CMK (cell line): ENCODE results near the gene DAZAP1.
"Not testable (repeated sequence)": the region's sequence is repeated elsewhere in the genome, so short reads cannot be mapped to it uniquely, and the experiment has no call there.

Source experiments
- DNase-seq: peaks from one replicate; pipeline ENCODE4 v3.0.0-alpha.2; 2010; ENCODE audit warnings: low read depth

DAZAP1 gene

DNA sequence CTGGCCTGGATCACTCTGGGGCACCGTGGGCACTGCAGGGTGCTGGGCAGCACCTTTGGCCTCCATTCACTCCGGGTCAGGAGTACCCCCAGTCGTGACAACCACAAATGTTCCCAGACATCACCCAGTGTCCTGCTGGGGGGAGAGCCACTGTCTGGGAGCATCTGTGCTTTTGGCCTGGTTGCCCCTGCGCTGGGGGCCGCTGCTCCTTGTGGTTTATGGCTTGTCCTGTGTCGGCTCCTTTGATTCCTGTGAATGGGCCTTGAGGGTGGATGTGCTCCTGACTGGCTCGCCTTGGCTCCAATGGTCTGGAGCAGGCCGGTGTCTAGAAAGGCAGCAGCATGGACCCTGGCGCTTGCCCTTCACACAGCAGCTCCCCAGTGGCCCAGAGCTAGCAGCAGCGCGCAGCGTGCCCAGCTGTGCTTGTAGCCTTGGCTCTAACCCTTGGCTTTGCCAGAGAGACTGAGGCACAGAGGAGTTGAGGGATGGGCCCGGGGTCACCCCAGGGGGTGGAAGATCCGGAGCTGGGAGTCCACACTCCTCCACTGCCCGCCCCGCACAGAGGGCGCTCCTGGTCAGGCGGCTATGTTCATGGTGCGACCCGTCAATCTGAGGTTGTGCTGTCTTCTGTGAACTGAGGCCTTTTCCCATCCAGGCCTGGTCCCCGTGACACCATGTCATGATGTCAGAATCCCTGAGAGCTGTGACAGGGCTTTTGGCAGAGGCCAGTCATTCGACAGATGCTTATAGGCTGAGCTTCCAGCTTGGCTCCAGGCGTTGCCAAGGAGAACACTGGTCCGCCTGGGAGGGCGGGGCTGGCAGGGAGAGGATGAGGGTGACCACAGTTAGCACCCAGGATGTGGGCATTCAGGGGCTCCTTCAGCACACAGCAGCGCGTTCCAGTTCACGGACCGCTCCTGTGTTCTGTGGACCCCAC is 4.1 kb downstream of the DAZAP1 start:
- DNase-seq: no peak

DNA sequence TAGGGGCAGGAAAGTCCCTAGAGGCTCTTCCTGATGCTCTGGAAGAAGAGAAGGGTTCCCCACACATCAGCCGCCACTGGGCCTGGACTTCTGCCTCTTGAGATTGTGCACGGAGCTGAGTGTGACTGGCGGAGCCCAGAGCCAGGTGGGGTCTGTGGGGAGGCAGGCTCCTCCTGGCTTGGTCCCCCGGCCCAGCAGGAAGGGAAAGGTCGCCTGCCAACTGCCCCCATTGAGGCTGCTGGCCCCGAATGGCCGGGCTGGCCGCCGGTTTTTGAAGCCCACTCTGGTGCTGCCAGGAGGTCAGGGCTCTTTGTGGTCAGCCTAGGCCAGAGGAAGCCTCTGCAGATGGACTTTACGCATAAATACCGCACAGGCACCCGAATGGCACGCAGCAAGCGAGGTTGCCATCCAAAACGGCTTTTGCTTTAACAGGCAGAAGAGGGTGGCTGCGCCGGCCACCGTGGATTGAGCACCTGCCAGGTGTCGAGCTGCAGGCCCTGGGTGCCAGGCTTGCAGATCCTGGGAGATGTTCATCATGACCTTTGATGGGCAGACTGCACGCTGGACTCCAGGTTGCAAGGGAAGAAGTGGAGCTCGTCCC is 5.0 kb downstream of the DAZAP1 start:
- DNase-seq: no peak

DNA sequence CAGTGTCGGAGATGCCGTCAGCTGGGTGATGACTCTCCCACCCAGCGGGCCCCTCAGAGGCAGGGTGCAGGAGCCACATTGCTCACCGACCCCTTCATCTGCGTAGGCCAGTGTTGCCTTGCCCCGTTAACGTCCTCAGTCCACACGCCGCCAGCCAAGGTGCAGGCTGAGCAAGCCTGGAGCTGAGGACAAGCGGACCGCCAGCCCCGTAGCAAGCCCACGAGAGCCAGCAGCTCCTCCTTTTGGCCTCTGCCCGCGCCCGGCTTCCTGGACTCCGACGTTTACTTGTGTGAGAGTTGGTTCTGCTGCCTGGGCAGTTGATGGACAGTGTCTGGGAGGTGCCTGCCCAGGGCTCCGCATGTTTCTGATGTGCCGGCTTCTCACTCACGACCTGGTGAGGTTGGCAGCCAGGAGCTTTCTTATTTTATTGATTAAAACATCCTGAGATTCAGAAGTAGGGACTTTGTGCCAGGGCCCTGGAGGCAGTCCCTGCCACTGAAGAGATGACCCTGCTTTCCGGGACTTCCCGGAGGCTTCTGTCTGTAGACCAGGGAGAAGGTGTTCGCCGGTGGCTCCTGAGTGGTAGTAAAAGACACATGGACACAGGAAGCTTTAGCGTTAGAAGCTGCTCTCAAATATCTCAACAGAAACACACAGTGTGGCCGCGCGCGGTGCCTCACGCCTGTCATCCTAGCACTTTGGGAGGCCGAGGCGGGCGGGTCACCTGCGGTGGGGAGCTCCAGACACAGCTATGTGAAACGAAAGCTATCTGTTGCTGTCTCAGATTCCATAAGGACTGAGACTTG is 5.8 kb downstream of the DAZAP1 start:
- DNase-seq: no peak

DNA sequence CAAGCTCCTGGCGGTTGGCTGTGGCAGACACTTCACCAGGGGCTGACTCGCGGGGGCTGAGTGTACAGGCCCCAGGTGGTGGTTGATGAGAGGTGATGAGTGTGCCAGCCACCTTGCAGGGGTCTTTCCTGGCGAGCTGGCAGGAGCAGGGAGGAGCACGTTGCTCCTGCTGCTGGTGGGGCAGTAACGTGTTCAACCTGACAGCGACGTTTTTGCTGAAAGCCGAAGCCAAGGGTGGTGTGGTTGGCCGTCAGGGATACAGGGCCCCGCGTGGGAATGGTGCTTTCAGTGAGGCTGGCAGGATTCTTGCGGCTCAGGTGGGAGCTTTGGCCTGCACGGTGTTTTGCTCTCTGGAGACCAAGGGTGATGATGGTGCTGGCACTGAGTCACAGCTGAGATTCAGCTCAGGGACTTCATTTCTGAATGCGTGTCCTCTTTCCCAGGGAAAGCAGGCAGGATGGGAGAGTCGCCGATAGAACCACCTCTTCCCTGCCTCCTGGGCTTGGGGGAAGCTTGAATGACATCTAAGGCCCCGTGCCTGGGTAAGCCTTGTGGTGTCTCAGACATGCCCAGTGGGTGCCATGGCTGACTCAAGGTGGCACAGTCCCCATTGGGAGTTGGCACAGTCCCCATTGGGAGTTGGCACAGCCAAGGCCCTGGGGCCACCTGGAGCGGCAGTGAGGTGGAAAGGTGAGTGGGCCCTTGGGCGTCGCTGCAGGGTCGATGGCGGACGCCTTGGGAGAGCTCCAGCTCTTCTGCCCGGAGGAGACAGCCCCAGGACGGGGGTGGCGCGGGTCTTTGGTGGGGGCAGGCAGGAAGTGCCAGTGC is 8.8 kb downstream of the DAZAP1 start:
- no peak for DNase-seq

DNA sequence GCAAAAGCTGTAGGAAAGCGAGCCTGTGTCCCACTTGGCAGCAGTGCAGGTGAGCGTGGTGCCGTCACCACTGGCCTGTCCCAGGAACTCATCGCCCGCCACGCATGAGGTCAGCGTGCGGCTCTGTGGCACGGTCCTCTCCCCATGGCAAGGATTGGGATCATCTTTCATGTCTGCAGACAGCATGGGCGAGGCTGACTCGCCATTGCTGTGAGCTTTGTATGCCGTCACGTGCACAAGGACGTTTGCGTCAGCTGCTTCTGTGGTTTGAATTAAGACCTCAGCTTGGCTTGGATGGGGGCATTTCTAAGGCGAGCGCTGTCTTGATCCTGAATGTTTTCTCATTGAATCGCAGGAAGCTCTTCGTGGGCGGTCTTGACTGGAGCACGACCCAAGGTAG is 9.8 kb downstream of the DAZAP1 start:
- DNase-seq: no peak

DNA sequence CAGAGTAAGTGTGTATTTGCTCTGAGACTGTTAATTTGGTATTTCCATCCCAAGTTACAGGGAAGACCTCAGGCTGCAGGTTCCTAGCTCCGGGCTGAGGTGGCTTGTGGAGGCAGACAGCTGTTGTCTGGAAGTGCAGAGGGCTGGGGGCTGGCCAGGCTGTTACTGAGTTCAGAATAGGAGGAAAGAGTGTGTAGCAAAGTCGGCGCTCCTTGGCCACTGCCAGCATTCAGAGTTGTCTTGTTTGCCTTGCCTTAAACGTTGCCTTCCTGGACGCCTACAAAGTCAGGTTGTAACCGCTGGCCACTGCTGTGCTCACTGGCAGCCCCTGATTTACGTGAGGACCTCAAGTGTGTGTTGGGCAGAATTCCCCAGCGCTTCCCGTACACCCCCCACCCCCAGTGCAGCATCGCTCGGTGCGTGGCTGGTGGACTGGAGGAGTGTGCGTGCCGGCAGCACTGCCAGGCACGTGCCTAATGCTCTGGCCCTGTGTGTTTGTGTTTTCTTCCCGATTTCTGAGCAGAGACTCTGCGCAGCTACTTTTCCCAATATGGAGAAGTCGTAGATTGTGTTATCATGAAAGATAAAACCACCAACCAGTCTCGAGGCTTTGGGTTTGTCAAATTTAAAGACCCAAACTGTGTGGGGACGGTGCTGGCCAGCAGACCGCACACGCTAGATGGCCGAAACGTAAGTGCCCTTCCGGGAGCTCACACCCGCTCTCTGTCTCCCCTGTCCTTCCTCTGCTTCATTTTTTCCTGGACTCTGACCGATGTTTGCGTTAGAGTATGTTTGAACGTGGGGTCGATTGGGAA is 10.5 kb downstream of the DAZAP1 start:
- DNase-seq: no peak

DNA sequence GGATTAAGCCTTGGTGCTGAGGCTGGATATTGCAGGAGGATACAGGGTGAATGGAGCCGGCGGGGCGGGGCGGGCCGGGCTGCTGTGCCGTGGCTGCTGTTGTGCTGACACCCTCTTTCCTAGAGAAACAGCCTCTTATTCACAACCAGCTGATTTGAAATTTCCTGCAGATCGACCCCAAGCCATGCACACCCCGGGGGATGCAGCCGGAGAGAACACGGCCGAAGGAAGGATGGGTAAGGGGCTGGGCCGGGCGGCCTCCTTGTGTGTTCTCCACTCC is 11.1 kb downstream of the DAZAP1 start:
- DNase-seq: no peak

DNA sequence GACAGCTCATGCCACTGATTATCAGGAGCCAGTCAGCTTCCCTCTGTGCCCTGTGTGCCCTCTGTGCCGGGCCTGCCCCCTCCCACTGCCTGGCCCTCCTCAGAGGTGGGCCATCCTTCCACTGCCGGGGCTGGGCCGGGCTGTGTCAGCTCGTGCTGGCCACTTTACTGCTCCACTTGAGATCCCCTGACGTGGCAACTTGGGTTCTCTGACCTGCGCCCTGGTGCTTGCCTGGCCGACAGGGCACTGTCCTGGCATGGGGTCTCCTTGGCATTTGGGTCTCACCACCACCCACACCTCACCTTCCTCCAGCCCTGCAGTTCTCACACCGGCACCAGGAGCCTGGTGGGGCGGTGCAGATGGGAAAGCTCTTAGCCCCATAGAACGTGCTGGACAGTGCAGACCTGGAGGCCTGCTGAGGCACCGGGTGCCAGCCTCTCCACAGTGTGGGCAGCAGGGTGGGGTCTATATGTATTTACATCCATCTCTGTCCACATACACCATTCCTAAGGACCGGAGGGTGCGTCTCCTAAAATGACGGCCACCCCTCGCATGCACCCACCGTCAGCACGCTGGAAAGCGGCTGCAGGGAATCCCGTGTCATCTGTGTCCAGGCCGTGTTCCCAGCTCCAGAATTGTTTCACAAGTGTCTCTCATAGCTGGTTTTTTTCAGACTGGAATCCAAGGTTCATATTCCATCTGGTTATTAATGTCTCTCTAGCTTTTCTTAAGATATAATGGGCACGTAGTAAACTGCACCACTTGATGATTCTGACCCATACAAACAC is 11.8 kb downstream of the DAZAP1 start:
- DNase-seq: no peak

DNA sequence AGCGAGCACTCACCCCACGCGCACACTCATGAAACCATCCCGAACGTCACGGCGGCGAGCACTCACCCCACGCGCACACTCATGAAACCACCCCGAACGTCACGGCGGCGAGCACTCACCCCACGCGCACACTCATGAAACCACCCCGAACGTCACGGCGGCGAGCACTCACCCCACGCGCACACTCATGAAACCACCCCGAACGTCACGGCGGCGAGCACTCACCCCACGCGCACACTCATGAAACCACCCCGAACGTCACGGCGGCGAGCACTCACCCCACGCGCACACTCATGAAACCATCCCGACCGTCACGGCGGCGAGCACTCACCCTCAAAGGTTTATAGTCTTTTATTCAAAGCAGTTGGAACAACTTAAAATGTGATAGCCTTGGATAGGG is 12.7 kb downstream of the DAZAP1 start:
- DNase-seq: not testable (repeated sequence)

DNA sequence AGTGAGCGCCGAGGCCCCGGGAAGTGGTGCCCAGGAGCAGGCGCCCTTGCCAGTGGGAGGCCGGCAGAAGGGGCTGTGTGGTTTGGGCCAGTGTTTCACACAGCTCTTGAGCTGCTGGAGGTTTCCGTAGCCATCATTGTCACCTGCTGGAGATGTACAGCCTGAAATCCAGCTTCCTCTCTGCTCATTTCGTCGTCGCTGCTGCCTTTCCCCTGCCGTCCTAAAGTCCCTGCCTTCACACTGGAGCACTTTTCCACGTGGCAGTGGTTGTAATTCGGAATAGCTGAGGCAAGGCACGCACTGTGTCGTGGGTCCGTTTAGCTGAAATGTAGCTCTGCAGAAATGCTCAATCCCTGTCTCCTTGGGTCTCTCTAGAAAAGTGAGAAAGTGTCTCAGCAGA is 13.2 kb downstream of the DAZAP1 start:
- DNase-seq: no peak

DNA sequence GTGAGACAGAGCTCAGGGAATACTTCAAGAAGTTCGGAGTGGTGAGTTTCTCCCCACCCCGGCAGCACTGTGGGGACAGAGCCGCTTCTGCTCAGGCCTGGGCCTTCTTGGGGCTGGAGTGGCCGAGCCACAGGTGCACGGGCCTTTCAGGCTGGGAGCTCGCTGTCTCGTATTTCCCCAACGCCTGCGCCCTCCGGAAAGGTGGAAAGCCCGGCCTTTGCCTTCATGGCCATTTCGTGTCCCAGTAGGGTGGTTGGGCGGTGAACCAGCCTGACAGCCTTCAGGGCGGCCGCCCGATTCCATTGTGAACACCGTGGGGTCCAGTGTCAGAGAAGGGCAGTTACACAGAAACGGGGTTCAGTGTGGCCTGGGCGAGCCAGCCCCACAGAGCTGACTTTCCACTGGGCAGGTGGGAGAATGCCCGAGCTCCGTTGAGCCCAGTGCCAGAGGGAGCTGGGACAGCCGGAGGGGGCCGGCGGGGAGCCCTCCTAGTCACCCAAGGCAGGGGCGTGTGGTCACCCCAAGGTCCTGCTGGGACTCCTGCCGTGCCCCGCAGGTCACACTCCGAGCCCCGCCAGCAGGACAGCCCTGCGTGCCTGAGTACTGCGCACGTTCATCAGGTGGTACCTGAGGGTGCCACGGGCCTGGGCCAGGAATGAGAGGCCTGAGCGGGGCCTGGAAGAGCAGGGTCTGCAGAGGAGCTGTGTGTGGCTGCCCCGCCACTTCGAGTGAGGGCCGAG is 14.0 kb downstream of the DAZAP1 start:
- DNase-seq: no peak

DNA sequence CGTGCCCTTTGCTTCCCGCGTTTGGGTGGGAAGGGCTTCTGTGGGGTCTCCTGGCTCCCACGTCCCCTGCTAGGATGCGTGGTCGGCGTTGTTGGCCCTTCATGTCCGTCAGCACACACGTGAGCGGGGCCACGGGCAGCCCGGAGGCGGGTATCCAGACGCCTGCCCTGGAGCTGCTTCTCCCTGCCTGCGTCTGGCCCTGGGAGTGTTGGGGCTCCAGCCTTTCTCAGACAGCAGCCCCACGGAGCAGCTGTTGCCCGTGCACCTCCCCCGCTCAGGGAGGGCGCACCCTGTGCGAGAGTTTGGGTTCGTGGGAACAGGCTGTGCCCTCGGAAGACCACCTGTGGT is 14.5 kb downstream of the DAZAP1 start:
- no peak for DNase-seq

DNA sequence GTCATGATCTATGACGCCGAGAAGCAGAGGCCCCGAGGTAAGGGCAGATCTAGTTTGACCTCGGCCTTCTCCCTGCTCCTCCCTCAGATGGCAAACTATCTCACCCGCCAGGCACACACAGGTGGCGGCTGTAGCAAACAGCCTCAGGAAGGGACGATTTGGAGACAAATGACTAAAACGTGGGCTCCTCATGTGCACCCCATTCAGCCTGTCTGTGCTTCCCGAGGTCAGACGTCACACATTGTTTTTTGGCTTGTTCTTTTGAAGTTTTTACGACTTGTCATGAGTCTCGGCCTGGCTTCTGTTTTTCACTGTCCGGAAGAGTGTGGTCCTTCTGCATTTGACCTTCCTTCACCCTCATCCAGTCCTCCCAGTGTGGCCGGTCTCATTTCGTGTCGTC is 15.0 kb downstream of the DAZAP1 start:
- no peak for DNase-seq

DNA sequence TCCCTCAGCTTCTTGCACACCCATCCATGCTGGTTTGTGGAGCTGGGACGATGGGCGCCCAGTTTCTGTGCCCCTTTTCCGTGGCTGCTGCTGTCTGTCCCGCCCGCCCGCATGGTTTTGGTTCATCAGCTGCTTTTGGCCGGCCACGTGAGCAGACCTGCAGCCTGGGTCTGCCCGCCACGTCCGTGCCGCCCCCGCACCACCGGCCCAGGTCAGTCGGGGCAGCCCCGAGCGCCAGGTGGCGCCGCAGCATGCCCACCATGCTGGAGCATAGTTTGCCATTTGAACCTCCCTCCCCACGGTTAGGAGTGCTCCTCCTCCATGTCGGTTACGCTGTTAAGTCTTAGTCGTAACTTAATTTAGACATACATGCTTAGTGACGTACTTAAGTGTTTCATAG is 15.6 kb downstream of the DAZAP1 start:
- DNase-seq: no peak

DNA sequence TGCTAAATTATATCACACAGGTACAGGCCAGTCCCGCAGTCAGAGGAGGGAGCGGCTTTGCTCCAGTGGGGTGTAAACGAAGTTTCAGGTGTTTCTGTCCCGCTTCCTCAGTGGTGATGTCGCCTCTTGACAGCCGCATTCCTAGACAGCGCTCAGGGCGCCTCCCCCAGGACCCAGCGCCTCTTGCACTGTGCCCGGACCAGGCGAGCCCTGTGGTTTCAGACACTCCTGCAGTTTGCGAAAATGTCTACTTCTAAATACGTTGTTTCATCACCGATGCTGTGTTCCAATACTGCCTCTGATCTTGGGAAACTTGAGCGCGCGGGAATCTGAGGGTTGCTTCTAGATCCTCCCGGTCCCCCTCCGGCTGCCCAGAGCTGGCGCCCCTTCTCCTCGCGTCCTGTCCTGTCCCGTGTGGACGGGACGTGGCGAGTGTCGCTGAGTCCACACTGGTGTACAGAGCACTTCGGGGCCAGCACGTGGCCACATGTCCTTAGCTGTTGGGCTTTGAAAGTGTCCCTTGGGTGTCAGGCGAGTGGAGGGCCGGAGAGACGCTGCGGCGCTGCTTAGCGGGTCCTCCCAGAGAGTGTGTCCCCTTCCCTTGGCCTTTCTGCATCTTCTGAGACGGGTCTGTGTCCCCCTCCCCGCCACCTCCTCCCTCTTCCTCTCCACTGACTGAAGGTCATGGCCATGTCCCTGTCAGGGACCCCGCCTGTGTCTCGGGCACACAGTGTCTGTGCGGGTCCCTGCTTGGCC is 16.2 kb downstream of the DAZAP1 start:
- DNase-seq: no peak

DNA sequence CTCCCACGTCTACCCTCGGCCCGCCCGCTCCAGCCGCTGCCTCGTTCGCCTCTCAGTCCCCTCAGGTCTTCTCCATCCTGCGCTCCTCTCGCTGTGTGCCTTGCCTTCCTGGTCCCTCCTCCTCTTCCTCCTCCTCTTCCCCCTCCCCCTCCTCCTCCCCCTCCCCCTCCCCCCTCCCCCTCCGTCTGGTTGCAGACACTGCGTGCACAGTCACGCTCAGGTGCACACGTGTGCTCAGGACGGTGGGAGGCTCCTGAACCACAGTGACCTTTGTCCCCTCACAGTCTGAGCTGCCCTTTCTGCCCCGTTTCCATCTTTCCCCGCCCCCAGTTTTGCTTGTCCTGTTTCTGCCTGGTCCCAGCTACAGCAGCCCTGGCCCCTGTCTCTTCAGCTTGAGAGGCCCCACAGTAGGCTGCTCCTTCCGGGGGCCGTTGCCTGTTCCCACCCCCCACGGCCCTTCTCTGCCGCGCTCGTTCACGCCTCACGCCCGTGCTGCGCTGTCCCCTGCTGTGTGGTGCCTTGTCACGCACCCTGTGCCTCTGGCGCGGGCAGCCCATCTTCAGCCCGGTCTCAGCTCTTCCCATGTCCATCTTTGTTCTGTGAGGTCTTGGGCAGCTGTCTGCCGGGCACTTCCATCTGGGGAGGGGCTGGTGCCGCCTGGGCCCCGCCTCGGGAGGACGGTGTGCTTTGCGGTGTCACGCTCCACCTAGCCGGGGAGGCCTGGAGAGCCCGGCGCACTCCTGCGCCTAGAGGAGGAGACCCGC is 17.0 kb downstream of the DAZAP1 start:
- no peak for DNase-seq

DNA sequence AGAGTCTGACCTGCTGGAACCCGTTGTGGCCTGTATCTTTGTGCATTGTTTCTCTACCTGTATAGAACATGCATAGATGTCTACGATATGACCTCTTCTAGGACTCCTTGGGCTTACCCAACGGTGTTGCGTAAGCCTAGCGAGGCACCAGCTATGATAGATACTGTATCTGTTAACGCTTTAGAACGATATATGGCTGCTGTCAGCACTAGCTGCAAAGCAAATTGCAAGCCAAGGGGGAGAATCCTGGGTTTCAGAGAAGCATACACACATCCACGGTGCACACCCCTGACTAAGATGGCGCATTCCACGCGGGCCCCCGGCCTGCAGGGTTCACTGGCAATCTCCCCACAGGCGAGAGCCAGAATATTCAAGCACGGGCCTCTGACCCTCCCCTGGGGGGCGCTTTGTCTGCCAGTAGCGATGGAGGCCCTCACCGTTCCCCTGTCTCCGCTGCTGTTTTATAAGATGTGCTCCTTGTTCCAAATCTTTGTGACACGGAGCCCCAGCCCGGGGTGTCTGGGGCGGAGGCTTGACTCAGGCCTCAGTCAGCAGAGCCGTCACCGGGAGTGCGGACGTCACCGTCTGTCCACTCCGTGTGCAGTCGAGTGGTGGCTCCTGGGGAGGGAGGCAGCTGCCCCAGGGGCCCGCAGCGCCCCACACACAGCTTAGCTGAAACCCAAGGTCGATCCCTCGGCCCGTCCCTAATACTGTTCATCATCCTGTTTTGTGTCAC is 17.9 kb downstream of the DAZAP1 start:
- no peak for DNase-seq

DNA sequence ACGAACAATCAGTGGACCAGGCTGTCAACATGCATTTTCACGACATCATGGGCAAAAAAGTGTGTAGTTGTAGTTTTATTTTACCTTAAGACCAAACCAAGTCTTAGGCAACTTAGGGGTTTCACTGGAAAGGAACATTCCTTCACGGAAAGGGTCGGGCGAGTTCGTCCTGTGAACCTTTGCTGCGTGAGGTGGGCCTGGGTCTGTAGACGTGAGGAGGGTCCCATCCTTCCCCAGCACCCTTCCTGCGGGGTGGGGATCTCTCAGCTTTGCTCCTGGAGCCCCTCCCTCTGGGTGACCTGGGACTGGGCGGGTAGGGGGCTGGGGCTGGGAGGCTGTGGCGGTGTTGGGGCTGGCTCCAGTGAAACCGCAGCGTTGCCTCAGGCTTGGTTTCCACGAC is 18.5 kb downstream of the DAZAP1 start:
- DNase-seq: no peak
